HG02610 (cell line): Measurements from ENCODE around the gene NSF.
"Not testable (repeated sequence)": the region's sequence is repeated elsewhere in the genome, so short reads cannot be mapped to it uniquely, and the experiment has no call there.

Experiments used
- ATAC-seq: cut with Tn5 transposase; IDR thresholded peaks from one replicate; pipeline ENCODE4 v1.9.1; 2021; ENCODE audit warnings: mild to moderate bottlenecking, moderate library complexity; ENCODE audit not compliant: unreplicated experiment

Gene NSF

GRCh38 chr17:46590157-46591146 is at the start of gene NSF:
Gene NSF (plus strand): TSS chr17:46590669. CDS start chr17:46590776, 107 bp downstream.
- ATAC-seq: peak; percentile 76

- not testable (repeated sequence) for ATAC-seq
These were observed 41.9 kb upstream of the NSF start for GRCh38 chr17:46548607-46549006.

- not testable (repeated sequence) for ATAC-seq
These were observed 31.3 kb upstream of the NSF start for GRCh38 chr17:46559155-46559554.

- ATAC-seq: not testable (repeated sequence)
These were observed 30.4 kb upstream of the NSF start for GRCh38 chr17:46560048-46560447.

DNA sequence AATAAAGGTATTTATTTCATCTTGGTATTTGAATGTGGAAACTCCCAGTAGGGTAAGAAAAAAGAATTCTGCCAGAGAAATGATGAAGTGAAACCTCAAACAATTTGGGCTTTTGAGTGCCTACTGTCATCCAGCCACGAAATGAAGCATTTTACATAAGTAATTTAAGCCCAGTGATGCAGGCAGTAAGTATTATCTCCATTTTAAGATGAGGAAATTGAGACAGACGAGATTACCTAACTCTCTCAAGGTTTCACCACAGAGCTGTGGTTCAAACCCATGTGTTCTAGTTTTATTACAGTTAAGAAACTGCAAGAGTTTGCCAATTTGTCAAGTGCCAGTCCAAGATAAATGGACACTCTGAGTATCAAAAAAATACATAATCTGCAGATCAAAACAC is 24.2 kb upstream of the NSF start:
- ATAC-seq: not testable (repeated sequence)

DNA sequence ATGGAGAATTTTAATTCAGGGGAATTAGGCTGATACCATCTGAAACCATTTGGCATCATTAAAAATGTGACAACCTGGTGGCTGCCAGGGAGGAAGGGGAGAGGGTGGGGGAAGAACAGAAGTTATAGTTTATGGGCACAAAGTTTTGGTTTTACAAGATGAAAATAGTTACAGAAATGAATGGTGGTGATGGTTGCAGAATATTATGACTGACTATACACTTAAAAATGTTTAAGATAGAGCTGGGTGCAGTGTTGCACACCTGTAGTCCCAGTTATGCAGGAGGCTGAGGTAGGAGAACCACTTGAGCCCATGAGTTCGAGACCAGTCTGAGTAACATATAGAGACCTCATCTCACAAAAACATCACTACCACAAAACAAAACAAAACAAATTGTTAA is 23.5 kb upstream of the NSF start:
- ATAC-seq: not testable (repeated sequence)

GRCh38 chr17:46571796-46572195 is 18.7 kb upstream of the NSF start:
- not testable (repeated sequence) for ATAC-seq

DNA sequence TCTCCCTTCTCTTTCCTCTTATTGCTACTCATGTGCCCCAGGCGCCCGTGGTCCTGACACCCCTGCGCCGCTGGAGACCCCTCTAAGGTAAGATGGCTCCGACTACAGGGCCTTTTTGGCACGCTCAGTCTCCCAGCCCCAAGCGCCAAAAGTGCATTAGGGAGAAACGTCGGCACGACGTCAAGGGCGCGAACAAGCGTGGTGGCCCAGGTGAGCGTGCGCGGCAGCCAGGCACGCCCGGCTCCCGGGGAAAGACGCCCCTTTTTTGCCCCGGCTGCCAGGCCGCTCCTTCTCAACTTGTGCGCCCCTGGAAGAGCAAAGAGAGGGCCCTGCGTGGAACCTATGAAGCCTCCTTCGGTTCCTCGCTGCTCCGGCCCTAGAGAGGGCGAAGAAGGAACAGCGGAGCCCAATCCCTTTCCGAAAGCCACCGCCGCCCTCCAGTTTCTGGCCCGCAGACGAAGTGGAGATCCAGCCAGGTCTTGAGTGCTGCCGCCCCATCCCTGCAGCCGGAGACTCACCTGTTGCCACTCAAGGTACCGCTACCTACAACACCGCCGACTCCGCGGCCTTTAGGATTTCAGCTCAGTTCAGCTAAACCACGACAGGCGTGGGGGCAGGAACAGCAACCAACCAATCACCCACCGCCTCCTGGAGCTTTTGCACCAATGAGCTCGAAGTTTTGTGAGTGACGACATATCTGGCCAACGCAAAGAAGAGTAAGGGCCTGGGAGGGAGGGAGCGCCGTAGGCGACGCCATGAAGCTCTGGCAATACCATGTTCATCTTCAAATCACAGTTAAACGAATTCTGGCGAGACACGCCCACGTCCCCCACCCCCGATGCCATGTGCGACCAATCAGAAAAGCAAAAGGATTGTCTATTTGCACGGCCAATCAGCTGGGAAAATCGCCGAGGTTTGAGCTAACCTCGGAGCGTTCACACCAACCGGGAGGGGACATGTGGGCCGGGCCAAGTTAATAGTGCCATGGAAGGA is 11.1 kb upstream of the NSF start, which contains the start of gene ARL17A:
Gene ARL17A, minus strand, starts transcription at position 609 of the 993 bp plus-strand sequence. CDS start 3,369 bp downstream, outside the sequence.
- ATAC-seq: peak; percentile 90

GRCh38 chr17:46580082-46580481 is 10.4 kb upstream of the NSF start:
- ATAC-seq: not testable (repeated sequence)

GRCh38 chr17:46585444-46585843 is 5.0 kb upstream of the NSF start:
- not testable (repeated sequence) for ATAC-seq

DNA sequence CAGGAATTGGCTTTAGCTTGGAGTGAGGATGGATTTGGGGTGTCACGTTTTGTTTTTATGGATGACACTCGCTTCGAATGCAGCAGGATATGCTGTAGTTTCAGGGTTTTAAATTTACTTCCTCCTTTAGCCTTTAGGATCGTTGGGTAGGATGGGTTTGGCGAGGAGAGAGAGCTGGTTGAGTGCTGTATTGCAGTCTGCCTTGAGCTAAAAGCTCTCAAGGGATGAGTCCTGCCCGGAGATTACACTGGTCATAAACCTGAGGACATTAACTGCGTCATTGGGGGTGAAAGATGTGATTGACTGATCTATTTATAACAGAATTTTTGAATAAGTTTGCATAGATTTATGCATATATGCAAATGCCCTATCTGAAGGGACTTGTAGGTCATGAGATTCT is 863 bp downstream of the NSF start:
- ATAC-seq: not testable (repeated sequence)

- ATAC-seq: peak; percentile 70
These were observed 8.0 kb downstream of the NSF start for GRCh38 chr17:46598344-46598931.

DNA sequence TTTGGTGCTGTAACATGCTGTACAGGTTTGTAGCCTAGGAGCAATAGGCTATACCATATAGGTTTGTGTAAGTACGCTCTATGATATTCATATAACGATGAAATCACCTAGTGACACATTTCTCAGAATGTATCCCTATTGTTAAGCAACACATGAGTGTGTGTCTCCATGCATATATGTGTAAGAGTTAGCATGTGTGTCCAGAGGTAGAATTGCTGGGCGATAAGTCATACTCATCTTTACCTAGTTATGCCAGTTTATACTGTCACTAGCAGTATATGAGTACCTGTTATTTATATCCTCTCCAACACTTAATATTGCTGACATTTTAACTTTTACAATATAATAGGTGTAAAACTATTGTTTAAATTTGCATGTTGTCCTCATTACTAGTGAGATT is 10.3 kb downstream of the NSF start:
- ATAC-seq: not testable (repeated sequence)

- ATAC-seq: peak; percentile 93
These were observed 12.7 kb downstream of the NSF start for GRCh38 chr17:46603125-46603524.

DNA sequence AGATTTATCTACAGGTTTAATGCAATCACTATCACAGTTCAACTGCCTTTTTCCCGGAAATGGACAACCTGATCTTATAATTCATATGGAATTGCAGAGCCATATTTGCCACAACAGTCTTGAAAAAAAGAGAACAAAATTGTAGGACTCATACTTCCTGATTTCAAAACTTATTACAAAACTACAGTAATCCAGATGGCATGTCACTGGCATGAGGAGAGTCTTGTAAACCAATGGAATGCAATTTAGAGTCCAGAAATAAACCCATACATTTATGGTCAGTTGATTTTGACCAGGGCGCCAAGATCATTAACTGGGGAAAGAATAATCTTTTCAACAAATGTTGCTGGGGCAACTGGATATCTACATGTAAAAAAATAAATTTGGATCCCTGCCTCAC is 20.8 kb downstream of the NSF start:
- ATAC-seq: not testable (repeated sequence)

DNA sequence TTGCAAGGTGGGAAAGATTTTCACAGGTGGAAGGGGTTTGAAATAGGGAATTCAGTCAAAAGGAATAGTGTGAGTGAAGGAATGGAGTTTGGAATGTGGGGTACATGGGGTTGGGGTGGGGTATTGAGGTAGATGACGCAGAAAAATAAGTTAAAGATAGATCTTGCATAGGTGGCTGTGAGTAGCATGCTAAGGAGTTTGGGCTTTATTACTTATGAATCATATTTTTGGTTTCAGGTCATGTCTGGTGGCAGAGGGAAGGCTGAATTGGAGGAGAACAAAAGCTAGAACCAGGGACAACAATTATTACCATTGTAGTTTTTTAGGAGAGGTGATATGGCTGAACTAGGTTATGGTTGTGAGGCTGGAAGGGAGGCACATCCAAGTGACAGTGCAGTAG is 23.4 kb downstream of the NSF start:
- ATAC-seq: not testable (repeated sequence)

DNA sequence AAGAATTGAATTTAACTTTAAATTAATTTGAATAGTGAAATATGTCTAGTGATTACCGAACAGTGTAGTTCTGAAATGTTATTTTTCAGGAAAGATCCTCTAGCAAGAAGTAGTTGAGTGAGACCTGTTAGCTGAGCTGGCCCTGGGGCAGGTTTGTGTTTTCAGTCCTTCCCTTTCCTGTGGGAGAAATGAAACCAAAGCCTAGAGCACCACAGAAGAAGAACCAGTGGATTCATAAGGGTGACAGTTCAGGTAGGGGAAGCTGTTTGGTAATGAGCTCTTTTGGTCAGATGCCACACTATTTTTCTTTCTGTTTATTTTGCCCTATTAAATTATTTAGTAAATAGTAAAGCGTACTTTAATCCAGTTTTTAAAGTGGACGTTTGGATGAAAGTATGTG is 26.7 kb downstream of the NSF start:
- not testable (repeated sequence) for ATAC-seq

GRCh38 chr17:46618975-46619374 is 28.5 kb downstream of the NSF start:
- ATAC-seq: not testable (repeated sequence)

GRCh38 chr17:46623790-46624189 is 33.3 kb downstream of the NSF start:
- not testable (repeated sequence) for ATAC-seq

DNA sequence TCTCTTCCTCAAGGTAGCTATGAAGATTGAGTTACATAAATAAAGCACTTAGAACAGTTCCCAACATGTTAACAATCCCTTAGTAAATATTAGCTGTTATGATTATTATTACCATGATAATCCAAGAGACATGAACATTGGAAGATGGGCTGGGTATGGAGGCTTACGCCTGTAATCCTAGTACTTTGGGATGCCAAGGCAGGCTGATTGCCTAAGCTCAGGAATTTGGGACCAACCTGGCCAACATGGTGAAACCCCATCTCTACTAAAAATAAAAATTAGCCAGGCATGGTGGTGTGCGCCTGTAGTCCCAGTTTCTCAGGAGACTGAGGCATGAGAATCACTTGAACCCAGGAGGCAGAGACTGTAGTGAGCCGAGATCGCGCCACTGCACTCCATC is 34.3 kb downstream of the NSF start:
- not testable (repeated sequence) for ATAC-seq
